Measurements from ENCODE around the gene WNK1.

Gene WNK1

GRCh38 chr12:863285-863684, 110.9 kb downstream of the WNK1 start:
- no peak for DNase-seq (ENCODE audit: low read depth)

DNA sequence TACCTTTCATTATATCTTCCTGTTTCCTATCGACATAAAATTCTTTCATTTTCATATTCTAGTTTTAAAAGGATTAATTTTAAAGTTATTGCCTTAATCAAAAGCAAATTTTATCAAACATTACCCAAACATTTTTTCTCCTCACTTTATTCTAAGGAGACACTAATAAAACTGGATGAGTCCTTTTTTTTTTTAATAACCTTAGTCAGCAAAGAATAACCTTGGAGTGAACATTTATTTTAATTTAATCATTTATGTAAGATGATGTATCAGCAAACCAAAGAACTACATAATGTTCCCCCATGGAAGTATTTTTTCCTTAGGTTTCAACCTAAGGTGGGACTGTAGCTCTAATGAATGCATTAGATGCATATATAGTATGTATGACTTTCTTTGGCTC, 113.2 kb downstream of the WNK1 start:
- no peak for DNase-seq (ENCODE audit: low read depth)

- no peak for DNase-seq (ENCODE audit: low read depth)
These were observed 115.5 kb downstream of the WNK1 start for GRCh38 chr12:867905-868304.

DNA sequence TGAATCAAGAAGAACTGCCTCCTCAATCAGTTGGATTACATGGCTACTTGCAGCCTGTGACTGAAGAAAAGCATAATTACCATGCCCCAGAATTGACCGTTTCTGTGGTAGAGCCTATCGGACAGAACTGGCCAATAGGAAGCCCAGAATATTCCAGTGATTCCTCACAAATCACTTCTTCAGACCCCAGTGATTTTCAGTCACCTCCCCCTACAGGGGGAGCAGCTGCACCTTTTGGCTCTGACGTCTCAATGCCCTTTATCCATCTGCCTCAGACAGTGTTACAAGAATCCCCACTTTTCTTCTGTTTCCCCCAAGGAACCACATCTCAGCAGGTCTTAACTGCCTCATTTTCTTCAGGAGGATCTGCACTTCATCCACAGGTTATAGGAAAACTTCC, 116.3 kb downstream of the WNK1 start:
- DNase-seq (ENCODE audit: low read depth) = no peak

DNA sequence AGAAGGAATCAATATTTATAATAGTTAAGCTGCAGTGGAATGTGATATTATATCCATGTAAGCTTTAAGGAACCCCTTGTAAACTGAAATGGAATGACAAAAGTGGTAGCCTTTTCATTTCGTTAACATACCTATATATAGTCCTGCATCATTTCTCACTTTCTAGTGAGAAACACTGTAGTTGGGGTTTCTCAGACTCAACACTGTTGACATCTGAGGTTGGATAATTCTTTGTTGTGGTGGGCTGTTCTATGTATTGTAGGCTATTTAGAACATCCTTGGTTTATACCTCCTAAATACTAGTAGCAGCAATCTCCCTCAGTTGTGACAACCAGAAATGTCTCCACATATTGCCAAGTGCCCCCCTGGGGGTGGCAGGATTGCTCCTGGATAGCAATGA, 118.0 kb downstream of the WNK1 start:
- DNase-seq (ENCODE audit: low read depth) = no peak

GRCh38 chr12:873954-874353, 121.6 kb downstream of the WNK1 start:
- DNase-seq (ENCODE audit: low read depth) = no peak

DNA sequence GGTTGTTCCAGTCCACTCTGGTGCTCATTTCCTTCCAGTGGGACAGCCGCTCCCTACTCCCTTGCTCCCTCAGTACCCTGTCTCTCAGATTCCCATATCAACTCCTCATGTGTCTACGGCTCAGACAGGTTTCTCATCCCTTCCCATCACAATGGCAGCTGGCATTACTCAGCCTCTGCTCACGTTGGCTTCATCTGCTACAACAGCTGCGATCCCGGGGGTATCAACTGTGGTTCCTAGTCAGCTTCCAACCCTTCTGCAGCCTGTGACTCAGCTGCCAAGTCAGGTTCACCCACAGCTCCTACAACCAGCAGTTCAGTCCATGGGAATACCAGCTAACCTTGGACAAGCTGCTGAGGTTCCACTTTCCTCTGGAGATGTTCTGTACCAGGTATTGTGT, 127.3 kb downstream of the WNK1 start:
- DNase-seq (ENCODE audit: low read depth) = no peak

DNA sequence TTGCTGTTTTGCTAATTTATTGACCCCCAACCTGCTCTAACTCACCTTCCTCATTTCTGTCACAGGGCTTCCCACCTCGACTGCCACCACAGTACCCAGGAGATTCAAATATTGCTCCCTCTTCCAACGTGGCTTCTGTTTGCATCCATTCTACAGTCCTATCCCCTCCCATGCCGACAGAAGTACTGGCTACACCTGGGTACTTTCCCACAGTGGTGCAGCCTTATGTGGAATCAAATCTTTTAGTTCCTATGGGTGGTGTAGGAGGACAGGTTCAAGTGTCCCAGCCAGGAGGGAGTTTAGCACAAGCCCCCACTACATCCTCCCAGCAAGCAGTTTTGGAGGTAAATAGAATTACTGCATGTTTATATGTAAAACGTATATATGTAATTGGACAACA, 128.3 kb downstream of the WNK1 start:
- DNase-seq (ENCODE audit: low read depth) = no peak

DNA sequence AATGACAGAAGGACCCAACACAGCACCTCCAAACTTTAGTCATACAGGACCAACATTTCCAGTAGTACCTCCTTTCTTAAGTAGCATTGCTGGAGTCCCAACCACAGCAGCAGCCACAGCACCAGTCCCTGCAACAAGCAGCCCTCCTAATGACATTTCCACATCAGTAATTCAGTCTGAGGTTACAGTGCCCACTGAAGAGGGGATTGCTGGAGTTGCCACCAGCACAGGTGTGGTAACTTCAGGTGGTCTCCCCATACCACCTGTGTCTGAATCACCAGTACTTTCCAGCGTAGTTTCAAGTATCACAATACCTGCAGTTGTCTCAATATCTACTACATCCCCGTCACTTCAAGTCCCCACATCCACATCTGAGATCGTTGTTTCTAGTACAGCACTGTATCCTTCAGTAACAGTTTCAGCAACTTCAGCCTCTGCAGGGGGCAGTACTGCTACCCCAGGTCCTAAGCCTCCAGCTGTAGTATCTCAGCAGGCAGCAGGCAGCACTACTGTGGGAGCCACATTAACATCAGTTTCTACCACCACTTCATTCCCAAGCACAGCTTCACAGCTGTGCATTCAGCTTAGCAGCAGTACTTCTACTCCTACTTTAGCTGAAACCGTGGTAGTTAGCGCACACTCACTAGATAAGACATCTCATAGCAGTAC, 132.5 kb downstream of the WNK1 start:
- no peak for DNase-seq (ENCODE audit: low read depth)

DNA sequence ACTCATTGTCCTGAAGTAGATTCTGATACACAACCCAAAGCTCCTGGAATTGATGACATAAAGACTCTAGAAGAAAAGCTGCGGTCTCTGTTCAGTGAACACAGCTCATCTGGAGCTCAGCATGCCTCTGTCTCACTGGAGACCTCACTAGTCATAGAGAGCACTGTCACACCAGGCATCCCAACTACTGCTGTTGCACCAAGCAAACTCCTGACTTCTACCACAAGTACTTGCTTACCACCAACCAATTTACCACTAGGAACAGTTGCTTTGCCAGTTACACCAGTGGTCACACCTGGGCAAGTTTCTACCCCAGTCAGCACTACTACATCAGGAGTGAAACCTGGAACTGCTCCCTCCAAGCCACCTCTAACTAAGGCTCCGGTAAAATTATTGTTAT, 133.3 kb downstream of the WNK1 start:
- DNase-seq (ENCODE audit: low read depth) = no peak

DNA sequence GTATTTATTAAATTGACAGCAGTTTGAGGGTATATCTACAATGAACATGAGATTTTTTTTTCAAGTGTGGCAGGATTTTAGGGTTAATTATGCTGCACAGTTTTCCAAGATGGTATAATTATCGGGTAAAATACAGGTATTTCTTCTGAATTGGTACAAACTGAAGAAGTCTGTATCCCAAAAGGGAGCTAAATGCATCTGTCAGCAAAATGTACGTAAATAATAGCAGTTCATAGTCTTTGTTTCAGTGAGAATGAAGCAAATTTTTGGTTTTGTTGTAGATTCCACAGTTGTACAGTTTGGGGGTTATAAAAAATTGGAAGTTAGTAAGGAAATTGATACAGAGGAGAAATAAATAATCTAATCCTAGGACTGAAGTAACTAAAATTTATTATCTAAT, 133.8 kb downstream of the WNK1 start:
- no peak for DNase-seq (ENCODE audit: low read depth)

DNA sequence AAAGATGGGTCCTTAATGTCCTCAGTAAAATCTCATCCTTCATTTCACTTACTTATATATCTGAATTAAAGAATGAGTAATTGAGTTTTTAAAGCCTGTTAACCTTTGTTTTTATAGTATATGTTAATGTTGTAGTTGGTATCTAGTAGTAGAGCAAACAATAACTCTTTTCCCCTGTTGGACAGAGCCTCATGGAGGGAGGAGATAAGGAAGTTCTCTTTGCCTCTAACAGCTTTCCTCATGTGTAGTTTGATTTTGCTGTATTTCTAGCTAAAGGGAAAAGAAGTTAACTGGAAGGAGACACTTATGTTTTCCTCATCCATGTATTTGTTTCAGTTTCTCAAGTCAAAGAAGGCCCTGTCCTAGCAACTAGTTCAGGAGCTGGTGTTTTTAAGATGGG, 141.8 kb downstream of the WNK1 start:
- DNase-seq (ENCODE audit: low read depth) = no peak

DNA sequence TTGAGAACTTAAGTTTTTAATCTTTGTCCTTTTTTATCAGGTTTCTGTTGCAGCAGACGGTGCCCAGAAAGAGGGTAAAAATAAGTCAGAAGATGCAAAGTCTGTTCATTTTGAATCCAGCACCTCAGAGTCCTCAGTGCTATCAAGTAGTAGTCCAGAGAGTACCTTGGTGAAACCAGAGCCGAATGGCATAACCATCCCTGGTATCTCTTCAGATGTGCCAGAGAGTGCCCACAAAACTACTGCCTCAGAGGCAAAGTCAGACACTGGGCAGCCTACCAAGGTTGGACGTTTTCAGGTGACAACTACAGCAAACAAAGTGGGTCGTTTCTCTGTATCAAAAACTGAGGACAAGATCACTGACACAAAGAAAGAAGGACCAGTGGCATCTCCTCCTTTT, 143.7 kb downstream of the WNK1 start:
- DNase-seq (ENCODE audit: low read depth) = no peak

- no peak for DNase-seq (ENCODE audit: low read depth)
These were observed 145.0 kb downstream of the WNK1 start for GRCh38 chr12:897386-897785.

DNA sequence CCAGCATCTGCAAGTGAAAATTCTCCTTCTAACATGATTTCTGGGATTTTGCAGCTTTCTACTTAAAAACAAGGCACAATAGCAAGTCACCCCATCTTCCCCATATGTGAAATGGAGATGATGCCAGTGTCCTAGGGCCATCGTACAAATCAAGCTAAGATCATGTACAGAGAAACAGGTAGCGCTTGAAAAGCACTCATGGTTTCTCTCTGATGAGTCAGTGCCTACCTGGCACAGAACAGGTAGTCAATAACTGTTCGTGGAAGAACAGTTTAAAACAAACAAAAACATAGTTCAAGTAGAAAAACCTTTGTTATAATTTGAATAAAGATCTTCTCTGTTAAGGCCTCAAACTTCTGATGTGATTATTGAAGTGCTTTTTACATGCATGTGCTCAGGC, 150.2 kb downstream of the WNK1 start:
- no peak for DNase-seq (ENCODE audit: low read depth)

- DNase-seq (ENCODE audit: low read depth) = no peak
These were observed 150.7 kb downstream of the WNK1 start for GRCh38 chr12:903055-903454.

- no peak for DNase-seq (ENCODE audit: low read depth)
These were observed 151.6 kb downstream of the WNK1 start for GRCh38 chr12:904010-904414.

DNA sequence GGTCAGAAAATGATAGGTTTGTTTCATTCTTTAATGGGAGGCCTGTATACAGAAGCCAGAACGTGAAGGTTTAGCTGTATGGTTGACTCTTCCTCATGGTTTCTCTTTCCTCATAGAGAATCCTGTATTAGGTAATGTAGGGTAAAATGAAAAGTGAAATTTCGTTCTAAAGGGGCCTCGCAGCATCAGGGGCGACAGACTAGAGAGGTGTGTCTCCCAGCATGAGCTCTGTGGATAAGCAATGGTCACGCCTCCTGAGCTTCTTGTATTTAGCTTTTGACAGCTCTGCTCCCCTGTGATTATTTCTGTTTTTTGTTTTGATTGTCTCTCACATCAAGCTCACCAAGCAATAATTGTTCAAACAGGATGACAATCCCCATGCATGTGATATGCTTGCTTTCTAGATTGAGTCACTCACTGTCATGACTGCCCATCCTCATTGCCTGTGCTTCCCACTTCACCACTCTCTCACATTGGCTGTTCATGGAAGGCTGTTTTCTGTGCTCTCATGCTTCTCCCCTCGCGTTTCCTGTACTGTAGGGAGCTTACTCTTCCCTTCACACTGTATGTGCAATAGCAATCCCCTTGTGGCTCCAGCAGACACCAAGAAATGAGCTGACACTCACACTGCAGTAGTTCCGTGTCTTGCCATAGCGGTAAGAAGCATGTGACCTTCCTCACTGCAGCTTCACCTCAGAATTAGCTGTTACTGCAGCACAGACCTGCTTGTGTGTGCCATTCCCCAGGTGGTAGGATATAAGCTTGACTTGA, 153.1 kb downstream of the WNK1 start:
- DNase-seq (ENCODE audit: low read depth) = no peak

- no peak for DNase-seq (ENCODE audit: low read depth)
These were observed 153.7 kb downstream of the WNK1 start for GRCh38 chr12:906062-906585.

DNA sequence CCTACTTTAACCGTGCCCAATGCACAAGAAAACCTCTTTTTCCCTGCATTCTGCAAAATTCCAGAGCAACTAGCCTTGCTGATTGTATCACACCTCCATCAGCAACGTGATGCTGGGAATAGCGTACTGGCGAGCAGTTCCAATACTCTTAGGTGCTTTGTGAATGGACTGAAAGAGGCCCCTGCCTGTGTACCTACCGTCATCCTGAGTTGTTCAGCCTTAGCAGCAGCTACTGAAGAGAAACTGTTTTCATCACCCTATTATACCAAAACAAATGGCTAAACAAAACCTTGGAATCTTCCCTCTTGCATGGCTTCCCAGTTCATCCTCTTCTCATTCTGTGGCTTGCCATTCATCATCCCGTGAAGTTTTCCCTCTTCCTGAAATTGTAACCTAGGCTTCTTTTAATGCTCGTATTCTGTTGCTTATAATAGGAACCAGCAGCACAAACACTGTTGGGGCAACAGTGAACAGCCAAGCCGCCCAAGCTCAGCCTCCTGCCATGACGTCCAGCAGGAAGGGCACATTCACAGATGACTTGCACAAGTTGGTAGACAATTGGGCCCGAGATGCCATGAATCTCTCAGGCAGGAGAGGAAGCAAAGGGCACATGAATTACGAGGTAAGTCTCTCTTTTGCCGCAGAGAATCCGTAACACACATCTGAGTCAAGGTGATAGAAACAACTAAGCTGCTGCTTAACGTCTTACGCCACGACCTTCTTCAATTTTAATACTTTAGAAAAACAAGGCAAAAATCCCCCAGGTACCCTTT, 155.2 kb downstream of the WNK1 start:
- DNase-seq (ENCODE audit: low read depth) = no peak

- DNase-seq (ENCODE audit: low read depth) = no peak
These were observed 157.5 kb downstream of the WNK1 start for GRCh38 chr12:909861-910260.

GRCh38 chr12:910416-910815, 158.0 kb downstream of the WNK1 start:
- no peak for DNase-seq (ENCODE audit: low read depth)

Data from CMK (cell line).